Subcutaneous abdominal adipose tissue (tissue), 5 donors: ENCODE results near the gene CD59.
A peak's percentile ranks its signal among the peaks of the same experiment; 100 is the strongest.

Experiments
- H3K27ac ChIP-seq: one replicate; pipeline ENCODE4 v1.7.0; 2013; ENCODE audit warnings: low read depth, mild to moderate bottlenecking, inconsistent platforms, low read length, moderate library complexity
- H3K27me3 ChIP-seq, 5 donors: one replicate each; pipeline ENCODE4 v1.7.0; 2013; ENCODE audit warnings: low read length in 5 of 5, inconsistent platforms in 1 of 5; ENCODE audit not compliant: control insufficient read depth in 5 of 5, insufficient read depth in 4 of 5
- H3K36me3 ChIP-seq, 5 donors: one replicate each; pipeline ENCODE4 v1.7.0; 2013; ENCODE audit warnings: low read length in 5 of 5; ENCODE audit not compliant: control insufficient read depth in 5 of 5, insufficient read depth in 5 of 5
- H3K4me1 ChIP-seq, 5 donors: one replicate each; pipeline ENCODE4 v1.7.0; 2013; ENCODE audit warnings: low read length in 5 of 5, mild to moderate bottlenecking in 3 of 5, moderate library complexity in 1 of 5; ENCODE audit not compliant: control insufficient read depth in 5 of 5, insufficient read depth in 5 of 5
- H3K4me3 ChIP-seq, 5 donors: one replicate each; pipeline ENCODE4 v1.7.0; 2013; ENCODE audit warnings: low read length in 5 of 5, low read depth in 1 of 5
- H3K9ac ChIP-seq, 5 donors: one replicate each; pipeline ENCODE4 v1.7.0; 2013; ENCODE audit warnings: low read length in 5 of 5, mild to moderate bottlenecking in 4 of 5, moderate library complexity in 3 of 5
- H3K9me3 ChIP-seq, 5 donors: one replicate each; pipeline ENCODE4 v1.7.0; 2013; ENCODE audit warnings: low read length in 5 of 5; ENCODE audit not compliant: control insufficient read depth in 5 of 5
- donor health status: healthy.
- donor health status: healthy.
- donor health status: healthy.
- donor health status: healthy.
- donor health status: healthy.

The CD59 gene

DNA sequence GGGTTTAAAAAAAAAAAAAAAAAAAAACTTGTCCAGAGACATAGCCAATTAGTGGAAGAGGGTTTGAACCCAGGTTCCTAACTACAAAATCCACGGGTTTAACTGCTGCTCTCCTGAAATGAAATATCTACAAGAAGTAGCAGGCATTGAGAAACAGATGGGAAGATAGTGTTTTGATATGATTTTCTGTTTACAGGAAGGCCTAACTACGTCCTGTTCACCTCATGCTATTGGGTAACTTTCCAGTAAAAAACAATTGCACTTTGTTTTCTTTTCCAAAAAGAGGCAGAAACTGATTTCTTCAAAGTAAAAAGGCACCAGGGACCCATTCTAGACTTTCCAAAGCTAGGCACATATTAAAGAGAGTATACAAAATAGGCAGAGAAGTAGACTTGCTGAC, 29.7 kb downstream of the CD59 start:
- Histone ChIP-seq H3K4me3 (no peak overlapping the region), H3K27me3 (no peaks in the 10 kb centered on the region), H3K27ac (peak overlapping the region; percentile 67), H3K4me1 (peaks cover 0 to 79% (median 5%) of the 10 kb centered on the region in 5 donors), H3K36me3 (peaks cover 13 to 48% (median 38%) of the 10 kb centered on the region in 5 donors), H3K9me3 (no peaks in the 10 kb centered on the region), H3K9ac (no peak overlapping the region)

DNA sequence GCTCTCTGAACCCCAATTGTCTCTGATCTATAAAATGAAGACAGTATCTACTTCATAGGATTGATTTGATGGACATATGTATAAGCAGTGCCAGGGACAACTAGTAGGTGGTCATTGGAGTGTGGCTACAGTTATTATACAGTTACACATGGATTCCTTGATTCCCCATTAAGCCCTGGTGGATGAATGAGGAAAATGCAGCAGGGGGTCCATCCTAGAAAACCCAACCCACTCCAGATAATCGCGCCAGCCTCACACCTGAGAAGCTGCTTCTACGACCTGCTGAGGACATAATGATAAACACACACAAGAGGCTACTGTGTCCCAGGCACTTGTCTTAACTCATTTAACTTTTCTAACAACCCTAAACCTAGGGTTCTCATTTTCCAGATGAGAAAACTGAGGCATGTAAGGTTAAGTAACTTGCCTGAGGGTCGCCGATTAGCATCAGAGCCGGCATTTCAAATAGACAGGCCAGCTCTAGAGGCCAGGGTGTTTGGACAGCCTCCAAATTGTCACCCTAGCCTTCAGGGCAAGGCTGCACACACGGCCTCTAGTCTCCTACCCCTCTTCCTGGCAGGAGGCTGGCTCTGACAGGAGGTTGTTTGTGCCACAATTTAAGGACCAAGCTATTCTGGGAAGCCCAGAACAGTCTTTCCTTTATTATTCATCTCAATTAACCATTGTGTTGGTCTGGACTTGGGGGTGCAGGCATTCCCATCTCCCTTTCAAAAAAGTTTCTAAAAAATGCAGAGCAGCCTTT, 31.8 kb downstream of the CD59 start:
- Histone ChIP-seq H3K9ac (peak overlapping the region in 1 of 5 donors; percentile 37), H3K4me3 (no peak overlapping the region), H3K4me1 (peaks cover 9 to 88% (median 17%) of the 10 kb centered on the region in 5 donors), H3K27ac (peak overlapping the region; percentile 67), H3K27me3 (no peaks in the 10 kb centered on the region), H3K9me3 (no peaks in the 10 kb centered on the region), H3K36me3 (peaks cover 8 to 34% (median 20%) of the 10 kb centered on the region in 5 donors)

DNA sequence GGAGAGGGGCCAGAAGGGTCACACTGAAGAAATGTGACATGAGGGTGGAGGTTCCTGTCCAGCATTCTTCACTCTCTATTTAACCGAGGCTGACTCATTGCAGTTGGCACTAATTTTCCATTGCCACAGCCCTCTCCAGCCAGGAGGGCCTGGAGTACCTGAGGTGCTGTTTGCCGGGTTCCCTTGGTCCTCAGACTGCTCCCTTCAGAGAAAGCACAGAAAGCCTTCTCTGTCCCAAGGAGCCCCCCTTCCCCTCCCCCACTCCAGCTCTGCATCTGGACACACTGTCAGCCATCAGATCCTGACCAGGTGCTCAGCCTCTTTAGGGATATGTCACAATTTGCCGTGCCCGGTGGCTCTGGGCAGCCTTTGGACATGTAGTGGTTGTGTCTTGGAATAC, 32.4 kb downstream of the CD59 start:
- peak overlapping the region in 1 of 5 donors; percentile 37 for H3K9ac ChIP-seq
- peaks cover 4 to 28% (median 14%) of the 10 kb centered on the region in 5 donors for H3K36me3 ChIP-seq
- no peaks in the 10 kb centered on the region for H3K9me3 ChIP-seq
- no peaks in the 10 kb centered on the region for H3K27me3 ChIP-seq
- peak overlapping the region; percentile 84 for H3K27ac ChIP-seq
- no peak overlapping the region for H3K4me3 ChIP-seq
- H3K4me1 ChIP-seq, result peaks cover 9 to 83% (median 17%) of the 10 kb centered on the region in 5 donors

DNA sequence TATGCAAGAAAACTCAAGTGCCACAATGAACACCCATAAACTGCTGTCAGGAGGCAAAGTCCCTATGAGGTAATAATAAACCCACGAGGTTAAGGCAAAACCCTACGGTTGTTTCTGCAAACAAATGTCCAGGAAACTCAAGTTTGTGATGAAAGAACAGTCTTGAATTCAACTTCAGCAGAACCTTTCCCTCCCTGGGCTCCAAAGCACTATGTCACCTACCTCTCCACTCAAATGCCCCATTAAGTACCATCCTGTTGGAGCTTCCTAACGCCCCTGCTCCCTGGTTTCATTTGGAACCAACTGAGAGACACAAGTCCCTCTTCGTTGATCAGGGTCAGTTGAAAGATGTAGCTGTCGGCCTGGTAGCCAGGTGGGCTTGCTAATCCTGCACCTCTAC, 33.0 kb downstream of the CD59 start:
- Histone ChIP-seq H3K36me3 (peaks cover 0 to 24% (median 9%) of the 10 kb centered on the region in 5 donors), H3K4me3 (no peak overlapping the region), H3K4me1 (peaks cover 9 to 79% (median 17%) of the 10 kb centered on the region in 5 donors), H3K27ac (peak overlapping the region; percentile 84), H3K9ac (no peak overlapping the region), H3K27me3 (no peaks in the 10 kb centered on the region), H3K9me3 (no peaks in the 10 kb centered on the region)

DNA sequence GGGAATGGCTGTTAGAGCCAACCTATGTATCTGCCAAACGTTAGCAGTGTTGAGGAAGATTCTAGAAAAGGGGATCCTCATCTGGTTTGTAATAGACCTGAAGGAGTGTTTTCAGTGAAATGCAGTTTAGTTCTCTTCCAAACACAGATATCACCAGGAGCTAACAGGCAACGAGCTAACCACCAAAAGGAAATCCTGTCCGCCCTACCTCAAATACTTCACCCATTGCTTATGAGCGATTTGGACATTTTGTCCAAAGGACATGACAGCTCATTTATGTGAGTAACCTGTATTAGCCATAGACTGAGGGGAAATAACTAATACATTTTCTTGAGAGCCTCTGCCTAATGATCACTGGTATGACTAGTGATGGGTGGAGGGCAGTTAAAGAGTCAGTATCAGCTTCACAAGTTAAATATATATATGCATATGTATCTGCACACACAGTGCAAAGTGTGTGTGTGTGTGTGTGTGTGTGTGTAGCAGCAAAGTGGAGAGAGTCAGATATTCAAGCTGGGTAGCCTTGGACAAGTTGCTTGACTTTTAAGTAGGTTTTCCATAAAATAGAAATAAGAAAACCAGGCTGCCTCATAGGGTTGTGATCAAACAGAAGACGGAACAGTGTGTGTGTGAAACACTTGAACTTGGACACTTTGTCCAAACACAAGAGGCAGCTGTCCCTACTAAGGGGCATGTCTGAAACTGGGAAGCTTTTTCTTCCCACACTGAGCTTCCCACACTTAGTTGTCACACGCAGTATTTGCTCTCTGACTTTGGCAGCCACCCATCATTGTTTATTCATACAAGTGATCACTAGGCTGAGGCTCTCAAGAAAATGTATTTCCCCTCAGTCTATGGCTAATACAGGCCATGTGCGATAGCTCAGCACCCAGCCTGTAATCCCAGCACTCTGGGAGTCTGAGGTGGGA, 34.7 kb downstream of the CD59 start:
- Histone ChIP-seq H3K36me3 (peaks cover 0 to 11% (median 5%) of the 10 kb centered on the region in 5 donors), H3K4me3 (peak overlapping the region; percentile 50 to 64 (median 57)), H3K27me3 (no peaks in the 10 kb centered on the region), H3K9ac (peak overlapping the region; percentile 54 to 87 (median 59)), H3K4me1 (peaks cover 11 to 75% (median 25%) of the 10 kb centered on the region in 5 donors), H3K27ac (peak overlapping the region; percentile 84), H3K9me3 (no peaks in the 10 kb centered on the region)

DNA sequence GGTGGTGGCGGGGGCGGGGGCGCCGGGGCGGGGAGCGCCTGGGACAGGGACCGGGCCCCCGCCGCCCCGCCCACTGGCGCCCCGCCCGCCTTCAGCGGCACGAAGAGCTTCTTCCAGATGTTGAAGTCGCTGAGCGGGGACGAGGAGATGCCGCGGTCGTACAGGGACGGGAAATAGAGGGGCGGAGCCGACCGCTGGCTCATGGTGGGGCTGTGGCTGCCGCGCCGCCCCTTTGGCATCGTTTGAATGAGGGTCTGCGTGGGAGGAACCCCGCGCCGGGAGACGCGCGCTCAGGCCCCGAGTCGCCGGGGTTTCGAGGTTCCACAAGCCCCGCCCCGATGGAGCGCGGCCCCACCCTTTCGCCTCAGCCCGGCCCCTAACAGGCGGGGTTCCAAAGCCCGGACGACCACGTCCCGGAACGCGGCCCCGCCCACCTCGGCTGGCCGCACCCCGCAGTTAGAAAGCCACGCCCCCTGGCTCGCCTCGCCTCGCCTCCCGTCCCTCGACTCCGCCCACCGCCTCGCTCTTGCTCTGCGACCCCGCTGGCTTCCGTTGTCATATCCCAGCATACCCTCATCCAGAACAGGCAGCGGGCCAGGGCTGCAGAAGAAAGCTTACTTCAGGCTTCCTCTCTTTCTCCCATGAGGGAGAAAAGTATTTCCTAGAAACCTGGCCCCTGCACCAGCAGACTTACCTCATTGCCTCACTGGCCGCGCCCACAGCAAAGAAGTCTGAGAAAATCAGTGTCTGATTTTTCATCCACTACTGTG, 35.5 kb downstream of the CD59 start, which contains the start of gene C11orf91:
C11orf91 (minus strand) TSS at position 325 of the 770 bp plus-strand sequence; CDS start at position 239, 86 bp downstream.
- H3K27ac ChIP-seq, result peak within 1 kb of the TSS; percentile 84
- no peaks in the 10 kb centered on the region for H3K27me3 ChIP-seq
- H3K36me3 ChIP-seq, result peaks cover 0 to 9% (median 3%) of the 10 kb centered on the region in 5 donors
- H3K4me3 ChIP-seq, result peak within 1 kb of the TSS; percentile 52 to 64 (median 57)
- H3K9me3 ChIP-seq, result no peaks in the 10 kb centered on the region
- H3K4me1 ChIP-seq, result peaks cover 11 to 74% (median 25%) of the 10 kb centered on the region in 5 donors
- H3K9ac ChIP-seq, result peak within 1 kb of the TSS; percentile 54 to 87 (median 59)

DNA sequence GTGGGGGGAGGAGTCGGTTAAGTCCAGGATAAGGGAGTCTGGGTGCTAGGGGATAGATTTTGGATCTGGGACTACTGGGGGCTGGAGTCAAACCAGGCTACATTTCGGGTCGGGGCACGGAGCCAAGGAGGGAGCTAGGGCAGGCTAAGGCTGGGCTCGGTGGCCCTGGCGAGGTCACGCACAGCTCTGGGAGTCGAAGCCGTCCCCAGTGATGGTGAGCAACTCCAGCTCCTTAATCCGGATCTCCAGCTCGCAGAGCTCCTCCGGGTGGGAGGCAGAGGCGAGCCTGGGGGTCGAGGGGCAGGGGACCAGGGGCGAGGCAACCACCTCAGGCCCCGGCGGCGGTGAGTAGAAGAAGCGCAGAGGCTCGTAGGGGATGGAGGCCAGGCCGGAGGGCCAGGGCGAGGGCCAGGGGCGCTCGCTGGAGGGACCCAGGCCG, 36.1 kb downstream of the CD59 start:
- Histone ChIP-seq H3K27me3 (no peaks in the 10 kb centered on the region), H3K9me3 (no peaks in the 10 kb centered on the region), H3K4me3 (peak overlapping the region in 4 of 5 donors; percentile 45 to 57 (median 54)), H3K36me3 (peaks cover 0 to 4% (median under 1%) of the 10 kb centered on the region in 5 donors), H3K27ac (peak overlapping the region; percentile 65), H3K9ac (peak overlapping the region in 2 of 5 donors; percentile 39 to 46), H3K4me1 (peaks cover 11 to 74% (median 25%) of the 10 kb centered on the region in 5 donors)

DNA sequence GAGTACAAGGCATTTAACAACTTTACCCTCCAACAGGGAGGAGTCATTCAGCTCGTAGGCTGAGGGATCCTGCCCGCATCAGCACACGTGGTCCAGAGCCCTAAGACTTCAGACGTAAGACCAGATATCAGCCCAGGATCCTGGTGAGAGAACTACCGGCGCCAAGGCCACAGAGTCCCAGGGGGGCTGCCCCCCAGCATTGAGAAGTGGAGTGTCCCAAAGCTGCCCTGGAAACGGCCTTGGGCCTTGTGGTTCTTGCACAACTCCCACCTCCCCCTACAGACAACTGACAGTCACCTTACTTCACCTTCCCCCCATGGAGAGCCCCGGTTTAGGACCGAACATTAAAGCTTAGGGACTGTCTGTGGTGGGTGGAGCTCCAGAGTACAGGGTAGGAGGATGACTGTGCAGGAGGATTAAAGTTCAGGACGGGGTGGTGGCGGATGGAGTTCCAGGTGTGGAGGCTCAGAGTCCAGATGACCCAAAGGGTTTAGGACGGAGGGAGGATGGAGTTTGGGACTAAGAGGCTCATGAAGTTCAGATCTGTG, 36.6 kb downstream of the CD59 start:
- Histone ChIP-seq H3K4me1 (peaks cover 11 to 74% (median 25%) of the 10 kb centered on the region in 5 donors), H3K27me3 (no peaks in the 10 kb centered on the region), H3K4me3 (peak overlapping the region in 4 of 5 donors; percentile 45 to 57 (median 54)), H3K9me3 (no peaks in the 10 kb centered on the region), H3K27ac (peak overlapping the region; percentile 65), H3K36me3 (no peaks in the 10 kb centered on the region), H3K9ac (peak overlapping the region in 2 of 5 donors; percentile 39 to 46)

DNA sequence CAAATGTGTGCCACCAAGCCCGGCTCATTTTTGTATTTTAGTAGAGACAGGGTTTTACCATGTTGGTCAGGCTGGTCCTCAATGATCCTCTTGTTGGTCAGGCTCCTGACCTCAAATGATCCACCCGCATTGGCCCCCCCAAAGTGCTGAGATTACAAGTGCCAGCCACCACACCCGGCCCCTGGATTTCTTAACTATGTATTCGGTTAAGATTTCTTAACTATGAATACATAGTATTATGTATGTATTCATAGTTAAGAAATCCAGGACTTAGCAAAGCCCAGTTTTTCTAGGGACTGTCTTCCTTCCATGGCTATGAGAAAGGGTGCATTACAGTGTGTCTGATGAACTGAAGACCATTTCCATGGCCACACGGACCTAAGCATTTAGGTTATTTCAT, 37.3 kb downstream of the CD59 start:
- Histone ChIP-seq H3K27me3 (no peaks in the 10 kb centered on the region), H3K36me3 (no peaks in the 10 kb centered on the region), H3K4me3 (no peak overlapping the region), H3K4me1 (peaks cover 11 to 74% (median 25%) of the 10 kb centered on the region in 5 donors), H3K9ac (no peak overlapping the region), H3K27ac (no peak overlapping the region), H3K9me3 (no peaks in the 10 kb centered on the region)
